K562 (cell line): ENCODE data around the gene TFB2M. TPM values are rescaled to one million over a fixed set of nuclear protein-coding genes. Genes with fewer than 3 reads are reported as not detected.

Experiments
- ATF3 ChIP-seq, 2 experiments: fragments of 450-650 bp in 1 of 2; sonication (generic) in 1 of 2; formaldehyde crosslinking in 1 of 2; IDR thresholded peaks in 1 of 2; conservative IDR thresholded peaks in 1 of 2; 2 replicates each; pipeline versions ENCODE4 v1.6.1 to v1.8.1; 2016 to 2023; ENCODE audit warnings: mild to moderate bottlenecking in 2 of 2, moderate library complexity in 2 of 2, inconsistent platforms in 1 of 2, missing genetic modification reagents in 1 of 2
- BACH1 ChIP-seq: fragments of 200-800 bp; sonication (Bioruptor generic); IDR thresholded peaks from 2 replicates; pipeline ENCODE4 v1.6.1; 2016; ENCODE audit warnings: missing genetic modification characterization, missing compliant biosample characterization
- CBX2 ChIP-seq: fragments of 200-600 bp; sonication (generic); IDR thresholded peaks from one replicate; pipeline ENCODE4 v1.6.1; 2012; ENCODE audit warnings: mild to moderate bottlenecking, low read length, inconsistent platforms; ENCODE audit not compliant: insufficient read depth, poor library complexity, severe bottlenecking
- CLOCK ChIP-seq: fragments of 250-450 bp; sonication (Bioruptor Pico); IDR thresholded peaks from 2 replicates; pipeline ENCODE4 v1.4.0; 2020; ENCODE audit warnings: mild to moderate bottlenecking, moderate library complexity, borderline replicate concordance
- ELF4 ChIP-seq: fragments of 450-650 bp; formaldehyde crosslinking; IDR thresholded peaks from 2 replicates; pipeline ENCODE4 v1.4.0; 2022; ENCODE audit warnings: missing genetic modification characterization
- FOXJ2 ChIP-seq: fragments of 200-800 bp; sonication (Bioruptor generic); IDR thresholded peaks from 2 replicates; pipeline ENCODE4 v1.6.1; 2016; ENCODE audit warnings: missing genetic modification characterization, missing compliant biosample characterization
- GABPA ChIP-seq: fragments of 200-800 bp; sonication (Bioruptor generic); conservative IDR thresholded peaks from 2 replicates; pipeline ENCODE4 v1.6.1; 2016; ENCODE audit warnings: low read depth, missing genetic modification characterization, missing compliant biosample characterization
- GABPB2 ChIP-seq: fragments of 250-450 bp; sonication (Bioruptor Pico); conservative IDR thresholded peaks from 2 replicates; pipeline ENCODE4 v1.5.1; 2021; ENCODE audit warnings: mild to moderate bottlenecking
- HMBOX1 ChIP-seq: sonication (generic); IDR thresholded peaks from 2 replicates; pipeline ENCODE4 v1.6.1; 2016
- KLF13 ChIP-seq: fragments of 450-650 bp; IDR thresholded peaks from 2 replicates; pipeline ENCODE4 v1.6.1; 2016; ENCODE audit warnings: missing genetic modification characterization, low read depth, mild to moderate bottlenecking, missing compliant biosample characterization, moderate library complexity, borderline replicate concordance
- MECOM ChIP-seq: fragments of 250-450 bp; sonication (Bioruptor Pico); IDR thresholded peaks from 2 replicates; pipeline ENCODE4 v1.8.0; 2022; ENCODE audit warnings: inconsistent platforms
- MEIS2 ChIP-seq: fragments of 450-650 bp; IDR thresholded peaks from 2 replicates; pipeline ENCODE4 v1.6.1; 2014; ENCODE audit warnings: mild to moderate bottlenecking; ENCODE audit not compliant: partially characterized antibody
- MTA2 ChIP-seq: fragments of 450-650 bp; IDR thresholded peaks from 2 replicates; pipeline ENCODE4 v1.6.1; 2016; ENCODE audit warnings: low read depth
- NELFE ChIP-seq: IDR thresholded peaks from 2 replicates; pipeline ENCODE4 v1.6.1; 2011; ENCODE audit warnings: mild to moderate bottlenecking; ENCODE audit not compliant: insufficient read depth, insufficient read length
- PHB2 ChIP-seq: fragments of 450-650 bp; IDR thresholded peaks from 2 replicates; pipeline ENCODE4 v1.6.1; 2017; ENCODE audit warnings: low read depth
- RBM14 ChIP-seq: fragments of 200-400 bp; formaldehyde crosslinking; IDR thresholded peaks from 2 replicates; pipeline ENCODE4 v1.6.1; 2018; ENCODE audit warnings: low read depth, mild to moderate bottlenecking, low read length, moderate library complexity, borderline replicate concordance; ENCODE audit not compliant: insufficient read depth
- RCOR1 ChIP-seq, 2 experiments: IDR thresholded peaks; 2 replicates each; pipeline ENCODE4 v1.6.1; 2012; ENCODE audit warnings: low read depth in 2 of 2, low read length in 2 of 2, borderline replicate concordance in 1 of 2, improper control_type of control experiment in 1 of 2
- RNF2 ChIP-seq: sonication (generic); IDR thresholded peaks from 2 replicates; pipeline ENCODE4 v1.6.1; 2016
- SAFB ChIP-seq: fragments of 200-400 bp; formaldehyde crosslinking; IDR thresholded peaks from 2 replicates; pipeline ENCODE4 v1.6.1; 2017; ENCODE audit warnings: low read depth, low read length, borderline replicate concordance
- SMAD1 ChIP-seq: fragments of 150-350 bp; IDR thresholded peaks from 2 replicates; pipeline ENCODE4 v1.6.1; 2014; ENCODE audit warnings: low read length, low read depth; ENCODE audit not compliant: partially characterized antibody
- SMAD3 ChIP-seq: fragments of 450-650 bp; formaldehyde crosslinking; conservative IDR thresholded peaks from 2 replicates; pipeline ENCODE4 v1.4.0; 2020; ENCODE audit warnings: mild to moderate bottlenecking
- TCF7L2 ChIP-seq: fragments of 150-350 bp; IDR thresholded peaks from 2 replicates; pipeline ENCODE4 v1.6.1; 2016; ENCODE audit warnings: low read depth, mild to moderate bottlenecking, low read length, moderate library complexity
- TSC22D4 ChIP-seq: fragments of 450-650 bp; IDR thresholded peaks from 2 replicates; pipeline ENCODE4 v1.6.1; 2016; ENCODE audit warnings: missing genetic modification characterization, missing biosample characterization, control low read depth
- ZNF764 ChIP-seq: fragments of 250-450 bp; sonication (Bioruptor Pico); IDR thresholded peaks from 2 replicates; pipeline ENCODE4 v1.4.0; 2020; ENCODE audit warnings: low read depth, mild to moderate bottlenecking, moderate library complexity
- ZNF780A ChIP-seq: fragments of 250-450 bp; sonication (Bioruptor Pico); IDR thresholded peaks from 2 replicates; pipeline ENCODE4 v1.5.0; 2021; ENCODE audit warnings: mild to moderate bottlenecking
- polyA plus RNA-seq, 8 experiments: library from polyadenylated mRNA; depleted of rRNA in 4 of 8; stranded (reverse) in 5 of 8; unstranded in 3 of 8; fragments of >200 nt; fragmentation: Nextera tagmentation in 2 of 8; fragmentation: Illumina TruSeq in 1 of 8; extraction: Ambion mirVana in 2 of 8; extraction: Trizol in 1 of 8; gene quantifications; 2 replicates each; pipeline versions ENCODE4 v1.2.1 to v1.2.3, GENCODE V29; 2011 to 2014; ENCODE audit warnings: inconsistent platforms in 1 of 8, missing spikeins in 1 of 8
- total RNA-seq, 7 experiments: library from RNA; depleted of rRNA in 6 of 7; stranded (reverse); fragments of >200 nt in 6 of 7; fragmentation: Illumina TruSeq in 2 of 7; extraction: Trizol in 2 of 7; gene quantifications; 2 replicates each; pipeline versions ENCODE4 v1.2.1 to v1.2.3, GENCODE V29; 2011 to 2021; ENCODE audit warnings: low replicate concordance in 1 of 7

TFB2M gene
- total and polyA plus RNA-seq, 9 of the 15 experiments (the other 6 are each of a cell fraction or from before 2014, with no cell fraction given) = 55.1 to 162 (median 70.6) TPM

GRCh38 chr1:246566128-246566812, at the start of gene TFB2M, which contains the start of gene CNST (continued):
- TF ChIP-seq ELF4 (CRISPR knock-in tag) (0 out of 2 replicates have a peak, but pooled peaks have one; percentile 61), ATF3 (IDR thresholded peaks at IDR 0.05) (no peak), ATF3 (CRISPR knock-in tag; conservative IDR thresholded peaks at IDR 0.05) (no peak; the same call in 1 of the 2 replicates), KLF13 (tag) (peak; percentile 67; the same call in 1 of the 2 replicates), BACH1 (tag) (no peak), RCOR1 (IDR thresholded peaks at IDR 0.05; ENCODE audit: borderline replicate concordance in 1 of 2, low read depth in 2 of 2, low read length in 2 of 2) (no peak; a peak in 1 of 4 replicates), MTA2 (no peak), SAFB (peak; percentile 38; the same call in 1 of the 2 replicates), GABPB2 (no peak), TCF7L2 (no peak), SMAD3 (no peak), RNF2 (peak; percentile 68), HMBOX1 (no peak), GABPA (tag) (peak; percentile 99), ZNF780A (CRISPR knock-in tag) (no peak), TSC22D4 (no peak), ZNF764 (CRISPR knock-in tag) (no peak), CBX2 (no peak), RBM14 (no peak), FOXJ2 (tag) (peak; percentile 84), SMAD1 (peak; percentile 16), MEIS2 (peak; percentile 85), CLOCK (CRISPR knock-in tag) (no peak), NELFE (no peak), MECOM (CRISPR knock-in tag) (no peak), PHB2 (no peak)
